GM18867 (cell line): ENCODE measurements around the gene ALOX15B.
"Not testable (repeated sequence)": the region's sequence is repeated elsewhere in the genome, so short reads cannot be mapped to it uniquely, and the experiment has no call there.

Experiments used
- ATAC-seq: cut with Tn5 transposase; IDR thresholded peaks from one replicate; pipeline ENCODE4 v1.9.1; 2021; ENCODE audit warnings: mild to moderate bottlenecking, moderate library complexity; ENCODE audit not compliant: unreplicated experiment

ALOX15B gene

DNA sequence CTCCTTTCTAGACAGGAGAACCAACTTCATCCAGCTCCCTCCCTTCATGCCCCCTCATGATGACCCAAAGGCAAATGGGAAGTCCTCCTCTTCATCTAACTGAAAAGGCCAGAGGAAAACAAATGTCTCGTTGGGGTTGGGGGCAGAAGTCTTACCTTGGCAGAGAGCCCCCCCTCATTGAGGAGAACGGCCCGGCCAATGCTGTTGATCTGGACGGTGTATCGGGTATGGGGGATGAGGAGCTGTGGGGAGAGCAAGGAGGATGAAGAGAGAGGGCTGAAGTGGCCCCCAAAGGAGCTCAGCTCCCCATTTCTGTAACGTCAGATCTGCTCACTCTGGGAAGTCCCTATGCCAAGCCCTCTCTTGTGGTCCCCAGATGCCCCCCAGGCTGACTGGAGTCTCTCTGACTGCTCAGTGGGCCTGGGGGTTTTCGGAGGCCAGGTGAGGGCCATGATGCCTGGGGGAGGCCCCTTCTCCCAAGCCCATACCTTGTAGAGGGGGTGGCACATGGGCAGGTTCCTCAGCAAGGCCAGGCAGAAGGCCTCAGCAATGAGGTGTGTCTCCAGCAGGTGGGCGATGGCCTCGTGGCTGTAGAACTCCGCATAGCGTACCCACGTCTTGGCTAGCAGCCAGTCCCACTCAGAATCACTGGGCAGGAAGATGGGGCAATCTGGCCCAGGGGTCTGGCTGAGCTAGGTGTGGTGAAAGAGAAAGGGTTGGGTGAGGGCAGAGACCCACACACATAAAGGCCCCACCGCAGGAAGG, 37.8 kb downstream of the ALOX15B start:
- no peak for ATAC-seq

DNA sequence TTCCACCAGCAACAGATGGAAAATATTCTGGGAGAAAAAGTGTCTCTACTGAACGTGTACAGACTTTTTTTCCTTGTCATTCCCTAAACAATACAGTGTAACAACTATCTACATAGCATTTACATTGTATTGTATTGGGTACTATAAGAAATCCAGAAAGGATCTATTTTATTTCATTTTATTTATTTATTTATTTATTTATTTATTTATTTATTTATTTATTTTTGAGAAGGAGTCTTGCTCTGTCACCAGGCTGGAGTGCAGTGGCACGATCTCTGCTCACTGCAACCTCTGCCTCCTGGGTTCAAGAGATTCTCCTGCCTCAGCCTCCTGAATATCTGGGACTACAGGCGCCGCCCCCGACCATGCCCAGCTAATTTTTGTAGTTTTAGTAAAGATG, 39.1 kb downstream of the ALOX15B start:
- not testable (repeated sequence) for ATAC-seq

DNA sequence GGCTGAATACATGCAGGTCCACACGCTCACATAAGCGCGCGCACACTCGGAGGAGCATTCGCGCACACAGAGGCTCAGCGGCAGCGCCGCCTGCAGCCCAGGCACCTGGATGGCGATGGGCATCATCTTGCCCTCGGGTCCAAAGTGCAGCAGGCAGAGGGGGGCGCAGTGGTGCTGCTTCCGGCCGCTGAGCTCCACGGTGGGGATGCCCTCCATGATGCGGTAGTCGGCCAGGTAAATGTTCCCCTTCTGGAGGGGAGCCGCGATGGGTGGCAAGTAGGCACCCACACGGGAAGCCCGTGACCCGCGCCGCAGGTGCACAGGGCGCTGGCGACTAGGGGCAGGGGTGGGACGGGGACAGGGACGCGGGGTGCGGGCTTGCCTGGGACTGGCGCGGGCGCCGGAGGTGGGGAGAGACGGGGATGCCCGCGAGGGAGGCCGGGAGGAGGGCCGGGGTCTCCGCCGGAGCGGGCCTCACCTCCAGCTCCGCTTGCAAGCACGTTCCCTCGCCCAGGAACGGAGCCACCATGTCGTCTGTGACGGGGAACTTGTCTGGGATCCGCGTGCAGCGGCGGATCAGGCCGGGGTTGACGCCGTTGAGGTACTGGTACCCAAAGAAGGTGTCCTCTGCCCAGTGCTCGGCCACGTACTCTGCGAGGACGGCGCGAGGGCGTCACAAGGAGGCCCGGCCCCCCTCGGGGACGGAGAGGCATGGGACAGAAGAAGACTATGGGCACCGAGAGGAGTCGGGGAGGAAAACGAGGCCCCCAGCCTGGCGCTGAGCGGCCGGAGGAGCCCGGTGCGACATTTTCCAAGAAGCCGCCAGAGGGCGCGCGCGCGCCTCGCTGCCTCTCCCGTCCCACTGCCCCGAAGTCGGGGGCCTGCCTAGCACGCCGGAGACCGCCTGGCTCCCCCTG, 40.7 kb downstream of the ALOX15B start:
- ATAC-seq, result peak; percentile 68

DNA sequence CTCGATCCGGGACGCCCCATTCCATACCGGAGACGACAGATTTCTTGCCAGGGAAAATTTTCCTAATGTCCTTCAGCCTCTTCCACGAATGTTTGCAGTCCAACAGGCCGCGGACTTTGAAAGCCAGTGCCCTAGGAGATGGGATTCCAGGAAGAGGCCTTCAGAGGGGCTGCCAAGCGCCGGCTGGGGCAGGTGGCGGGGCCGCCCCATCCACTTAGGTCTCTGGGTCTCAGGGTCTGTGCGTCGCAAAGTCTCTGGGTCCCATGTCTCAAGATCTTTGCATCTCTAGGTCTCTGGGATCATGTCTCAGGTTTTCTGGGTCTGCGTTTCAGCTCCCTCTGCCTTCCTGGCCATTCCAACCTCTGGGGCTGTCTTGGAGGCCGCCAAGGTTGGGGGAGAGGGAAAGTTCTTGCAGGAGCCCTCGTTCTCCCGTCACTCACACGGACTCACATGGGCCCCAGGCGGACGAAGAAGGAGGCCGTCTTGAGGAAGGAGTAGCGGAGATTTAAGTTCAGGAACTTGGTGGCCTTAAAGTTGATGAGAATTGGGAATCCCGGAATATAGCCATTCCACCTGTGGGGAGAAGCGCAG, 41.4 kb downstream of the ALOX15B start:
- no peak for ATAC-seq

DNA sequence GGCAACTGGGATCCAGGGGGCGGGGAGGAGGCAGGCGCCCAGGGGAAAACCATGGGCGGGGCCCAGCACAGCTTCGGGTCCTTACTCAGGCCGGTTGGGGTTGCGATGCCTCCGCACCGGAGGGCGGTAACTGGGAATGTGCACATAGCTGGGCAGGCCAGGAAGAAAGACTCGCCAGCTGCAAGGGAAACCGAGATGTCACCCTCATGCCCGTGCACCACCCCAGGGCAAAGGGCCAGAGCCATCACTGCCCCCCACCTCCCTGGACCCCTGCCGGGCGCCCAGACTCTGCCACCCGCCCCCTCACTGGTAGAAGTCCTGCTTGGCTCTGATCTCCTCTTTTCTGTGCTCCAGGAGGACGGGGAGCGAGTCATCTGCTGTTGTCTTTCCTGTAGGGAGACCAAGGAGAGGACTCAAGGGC, 42.0 kb downstream of the ALOX15B start:
- ATAC-seq, result no peak

DNA sequence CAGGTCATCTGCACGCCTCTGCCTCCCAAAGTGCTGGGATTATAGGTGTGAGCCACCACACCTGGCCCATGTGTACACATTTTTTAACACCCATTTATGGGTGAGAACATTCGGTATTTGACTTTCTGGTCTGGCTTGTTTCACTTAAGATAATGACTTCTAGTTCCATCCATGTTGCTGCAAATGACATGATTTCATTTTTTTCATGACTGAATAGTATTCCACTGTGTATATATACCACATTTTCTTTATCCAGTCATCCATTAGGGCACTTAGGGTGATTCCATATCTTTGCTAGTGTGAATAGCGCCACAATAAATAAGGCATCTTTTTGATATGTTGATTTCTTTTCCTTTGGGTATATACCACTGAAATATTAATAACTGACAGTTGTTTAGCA, 43.0 kb downstream of the ALOX15B start:
- ATAC-seq, result no peak

DNA sequence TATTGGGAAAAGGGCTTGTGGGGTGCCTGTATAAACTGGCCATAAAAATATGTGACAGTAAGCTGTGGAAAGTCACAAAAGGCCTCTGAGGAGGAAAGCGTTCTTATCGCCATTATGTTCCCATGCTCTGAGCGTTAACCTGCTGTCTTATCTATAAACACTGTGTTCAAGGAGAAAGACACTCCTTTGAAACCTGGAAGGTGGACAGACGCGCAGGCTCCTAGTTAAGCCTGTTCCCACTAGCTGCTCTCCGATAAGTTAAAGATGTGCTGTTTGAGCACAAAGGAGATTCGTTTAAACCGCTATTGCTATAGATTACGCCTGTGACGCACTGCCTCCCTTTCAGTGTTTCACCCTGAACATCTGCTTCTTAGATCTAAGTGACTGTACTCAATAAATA, 43.4 kb downstream of the ALOX15B start:
- no peak for ATAC-seq

DNA sequence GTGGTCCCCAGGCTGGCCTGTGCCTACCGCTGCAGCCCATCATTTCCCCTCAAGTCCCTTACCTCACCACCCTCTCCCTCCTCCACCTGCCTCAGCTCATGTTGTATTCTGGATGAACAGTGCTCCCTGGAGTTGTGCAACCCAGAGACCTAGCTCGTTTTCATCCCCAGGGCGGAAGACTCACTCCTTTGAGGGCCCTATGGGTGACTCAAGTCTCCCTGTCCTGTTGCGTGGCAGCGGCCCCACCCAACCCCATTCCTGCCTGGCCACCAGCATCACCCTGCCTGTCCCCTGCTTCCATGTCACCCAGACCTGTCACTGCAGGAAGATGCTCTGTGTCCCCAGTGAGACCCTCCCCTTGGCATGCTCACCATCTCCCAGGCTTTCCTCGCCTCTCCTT, 45.4 kb downstream of the ALOX15B start:
- no peak for ATAC-seq

DNA sequence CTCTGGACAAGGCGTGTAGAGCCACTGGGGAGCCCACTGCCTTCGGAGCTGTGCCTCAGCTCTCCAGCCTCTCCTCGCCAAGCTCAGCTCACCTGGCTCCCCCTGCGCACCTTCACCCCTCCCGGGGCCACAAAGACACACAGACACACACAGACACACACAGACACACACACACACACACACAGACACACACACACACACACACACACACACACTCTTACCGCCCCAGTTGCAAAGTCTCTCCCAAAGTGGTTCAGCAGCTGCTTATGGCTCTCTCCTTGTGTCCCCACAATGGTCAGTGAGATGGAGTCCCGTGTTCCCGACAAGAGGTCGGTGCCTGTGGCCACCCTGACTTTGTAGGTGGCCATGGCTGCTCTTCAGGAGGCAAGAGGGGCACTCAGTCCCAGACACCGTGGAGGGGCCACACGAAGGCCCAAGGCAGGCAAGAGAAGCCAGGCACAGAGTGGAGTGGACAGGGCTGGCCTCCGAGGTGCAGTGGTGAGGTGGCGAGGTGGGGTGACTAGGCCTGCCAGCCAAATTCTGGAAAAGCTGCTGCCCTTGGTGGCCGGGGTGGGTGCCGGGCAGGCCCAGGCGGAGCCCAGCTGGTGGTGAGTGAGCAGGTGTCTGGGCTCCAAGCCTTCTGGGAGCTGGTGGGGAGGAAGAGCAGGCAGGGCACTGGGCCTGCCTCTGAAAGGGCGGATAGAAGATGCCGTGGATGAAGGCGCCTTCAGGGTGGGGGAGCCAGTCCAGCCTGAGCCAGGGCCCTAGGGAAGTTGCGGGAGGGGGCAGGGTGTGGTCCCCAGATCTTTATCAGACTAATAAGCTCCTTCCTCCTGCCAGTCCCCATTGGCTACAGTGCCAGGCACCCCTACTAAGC, 48.5 kb downstream of the ALOX15B start, which contains the start of gene ALOX12B:
Gene ALOX12B (minus strand): TSS at position 642 of the 877 bp plus-strand sequence. CDS start 274 bp downstream, at position 368.
- no peak for ATAC-seq

DNA sequence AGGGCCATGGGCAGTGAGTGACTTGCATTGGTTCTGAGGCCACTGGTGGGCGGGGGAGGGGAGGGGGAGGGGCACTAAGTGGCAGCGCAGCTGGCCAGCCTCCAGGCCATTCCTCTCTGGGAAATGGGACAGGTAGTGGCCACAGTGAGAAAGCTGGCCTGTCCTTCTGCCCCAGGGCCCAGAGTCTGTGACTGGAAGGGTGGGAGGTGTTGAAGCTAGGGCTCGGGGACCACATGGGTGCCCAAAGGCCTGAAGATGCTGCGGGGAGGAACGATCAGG, 49.0 kb downstream of the ALOX15B start:
- ATAC-seq, result no peak

DNA sequence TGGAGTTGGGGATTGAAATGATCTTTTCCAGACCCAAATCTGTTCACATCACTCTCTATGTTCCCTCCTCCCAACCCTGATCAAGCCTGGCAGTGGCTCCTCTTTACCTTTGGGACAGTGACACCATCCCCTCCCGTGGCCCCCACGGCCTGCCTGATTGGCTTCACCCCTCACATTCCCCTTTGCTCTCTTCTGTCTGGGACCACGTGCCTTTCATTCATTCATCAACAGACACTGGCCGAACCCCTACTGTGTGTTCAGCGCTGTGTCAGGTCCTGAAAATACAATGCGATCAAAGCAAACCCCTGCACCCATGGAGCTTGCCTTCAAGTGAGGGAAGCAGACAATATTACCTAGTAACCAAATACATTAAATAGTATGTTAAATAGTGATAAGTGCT, 50.9 kb downstream of the ALOX15B start:
- no peak for ATAC-seq

DNA sequence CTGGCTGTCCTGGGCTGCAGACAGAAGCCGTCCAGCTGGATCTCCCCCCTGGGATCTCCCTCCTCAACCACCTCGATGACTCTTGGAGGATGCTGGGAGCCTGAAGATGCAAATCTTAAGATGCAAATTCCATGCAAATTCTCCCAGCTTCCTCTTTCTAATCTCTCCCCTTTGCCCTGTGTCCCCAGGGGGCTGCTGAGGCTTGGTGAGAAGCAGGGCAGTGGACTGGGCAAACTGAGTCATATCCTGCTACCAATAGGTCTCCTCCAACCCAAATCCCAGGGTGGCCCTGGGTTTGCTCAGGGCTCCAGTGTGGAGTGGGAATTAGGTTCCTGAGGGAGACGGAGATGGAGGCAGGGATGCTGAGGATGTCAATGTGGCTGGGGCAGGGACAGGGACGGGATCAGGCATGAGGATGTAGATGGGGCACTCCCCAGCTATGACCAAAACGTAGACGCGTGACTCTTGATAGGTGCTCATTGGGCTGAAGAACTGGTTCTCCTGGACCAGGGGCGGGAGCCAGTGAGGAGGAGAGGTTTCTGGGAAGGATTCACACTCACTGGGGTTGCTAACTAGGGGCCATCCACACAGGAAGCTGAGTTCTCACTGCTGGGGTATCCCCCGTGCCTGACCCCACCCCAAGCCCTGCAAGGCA, 52.3 kb downstream of the ALOX15B start:
- ATAC-seq, result no peak

DNA sequence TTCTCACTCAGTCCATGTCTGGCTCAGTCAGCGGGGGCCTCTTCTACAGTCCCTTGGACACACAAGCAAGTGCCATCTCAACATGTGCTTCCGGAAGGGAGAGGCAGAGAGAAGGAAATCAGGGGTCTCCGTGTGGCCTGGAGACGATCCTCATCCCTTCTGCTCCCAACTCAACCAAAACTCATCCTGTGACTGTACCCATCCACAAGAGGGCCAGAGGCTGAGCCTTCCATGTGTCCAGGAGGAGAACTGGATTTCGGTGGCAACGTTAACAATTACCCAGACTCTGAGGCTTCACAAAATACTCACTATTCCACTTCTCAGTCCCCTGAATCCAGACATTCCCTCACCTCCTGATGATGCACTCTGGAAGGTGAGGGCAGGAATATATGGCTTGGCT, 56.5 kb downstream of the ALOX15B start:
- no peak for ATAC-seq

DNA sequence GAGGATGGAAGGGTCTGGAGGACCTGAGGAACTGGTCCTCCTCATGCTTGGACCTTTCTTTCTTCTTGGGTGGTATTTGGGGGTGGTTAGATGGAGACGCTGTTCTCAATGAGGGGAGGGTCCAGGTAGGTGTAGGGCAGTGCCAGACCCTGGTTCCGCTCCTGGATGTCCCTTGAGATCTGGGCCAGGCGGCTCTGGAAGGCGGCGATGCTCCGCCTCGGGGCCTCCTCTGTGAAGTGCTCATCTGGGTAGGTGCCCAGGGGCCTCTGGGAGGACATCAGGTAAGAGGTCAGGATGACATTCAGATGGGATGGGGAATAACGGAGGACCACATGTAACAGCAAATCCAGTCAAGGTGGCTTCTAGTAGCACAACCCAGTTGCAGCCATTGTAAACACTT, 57.7 kb downstream of the ALOX15B start:
- ATAC-seq, result no peak
